Heart left ventricle (tissue), 16 donors: ENCODE measurements around the gene CDC42. TPM values are rescaled to one million over a fixed set of nuclear protein-coding genes. Genes with fewer than 3 reads are reported as not detected.

ENCODE experiments used
- ATAC-seq, 4 donors: fragments of 200-7000 bp; cut with Tn5 transposase; one replicate each; pipeline ENCODE4 v1.9.1; 2020 to 2022; ENCODE audit warnings: moderate library complexity in 4 of 4, mild to moderate bottlenecking in 3 of 4, moderate number of reproducible peaks in 1 of 4
- DNase-seq, 5 donors: peaks; one replicate each; pipeline ENCODE4 v3.0.0-alpha.2; 2020
- H3K27ac ChIP-seq, 12 donors: fragments of 200-600 bp; sonication (generic) in 4 of 12; one replicate each; pipeline versions ENCODE4 v1.5.0 to v1.8.0; 2016 to 2022; ENCODE audit warnings: mild to moderate bottlenecking in 2 of 12
- H3K27me3 ChIP-seq, 9 donors: fragments of 200-600 bp; sonication (generic) in 2 of 9; one replicate each; pipeline versions ENCODE4 v1.5.1 to v1.8.0; 2016 to 2022; ENCODE audit warnings: mild to moderate bottlenecking in 3 of 9
- H3K36me3 ChIP-seq, 9 donors: fragments of 200-600 bp; sonication (generic) in 2 of 9; one replicate each; pipeline versions ENCODE4 v1.5.0 to v1.8.0; 2018 to 2022; ENCODE audit warnings: mild to moderate bottlenecking in 2 of 9
- H3K4me1 ChIP-seq, 12 donors: fragments of 200-600 bp; sonication (generic) in 4 of 12; one replicate each; pipeline versions ENCODE4 v1.5.0 to v1.8.0; 2016 to 2022; ENCODE audit warnings: mild to moderate bottlenecking in 3 of 12
- H3K4me3 ChIP-seq, 12 donors: fragments of 200-600 bp; sonication (generic) in 4 of 12; one replicate each; pipeline versions ENCODE4 v1.5.0 to v1.8.0; 2017 to 2022; ENCODE audit warnings: mild to moderate bottlenecking in 9 of 12, moderate library complexity in 4 of 12
- H3K9me3 ChIP-seq, 12 donors: fragments of 200-600 bp; sonication (generic) in 4 of 12; one replicate each; pipeline versions ENCODE4 v1.5.0 to v1.8.0; 2016 to 2022; ENCODE audit warnings: mild to moderate bottlenecking in 1 of 12
- CTCF ChIP-seq, 12 donors: fragments of 200-600 bp; sonication (generic) in 4 of 12; IDR thresholded peaks; one replicate each; pipeline versions ENCODE4 v1.5.0 to v1.8.0; 2018 to 2022; ENCODE audit warnings: antibody characterized with exemption in 12 of 12, mild to moderate bottlenecking in 5 of 12
- POLR2A ChIP-seq, 2 donors: fragments of 450-650 bp; IDR thresholded peaks; one replicate each; pipeline ENCODE4 v1.6.1; 2017; ENCODE audit warnings: antibody characterized with exemption in 2 of 2, mild to moderate bottlenecking in 2 of 2, moderate library complexity in 2 of 2
- WGBS, 4 donors: extraction: QIAGEN DNeasy Blood & Tissue Kit in 2 of 4; methylation state at CpG; one replicate each; pipeline versions ENCODE4 v1.1.5 to v1.1.7; 2013 to 2018; 5-methylcytosine and 5-hydroxymethylcytosine counted together
- intact Hi-C, 10 donors: fragments of 100-400 bp; cut with DNase I; formaldehyde crosslinking; loops; one replicate each; pipeline versions ENCODE4 v1.11.1 to v1.14.2; 2022
- polyA plus RNA-seq, 2 donors: library from polyadenylated mRNA; stranded (reverse); fragments of 200-250 nt; gene quantifications; one replicate each; pipeline ENCODE4 v1.2.3, GENCODE V29; 2013
- total RNA-seq, 9 donors: library from RNA; depleted of rRNA in 2 of 9; stranded (reverse); fragments of >200 nt in 2 of 9; fragmentation: NEBNext Ultra II Directional in 3 of 9; extraction: Animal tissue kit (Norgen Biotek cat#: 25700) in 3 of 9; gene quantifications; one replicate each; pipeline versions ENCODE4 v1.1.0 to v1.2.4, GENCODE V29; 2016 to 2023
- donor health status: ischemic (EF 13 %, LVEDD 7.1; RV severe dilation, severe dysfunction).
- donor health status: healthy with polysubstance abuse.
- donor health status: DM: no; HTN: yes; CAD: no.
- donor health status: DM: no; HTN: no; CAD: no.
- donor health status: ischemic (EF 25% LVEDD 6.9; RV normal size, moderate dysfunction).
- donor health status: ischemic (EF 25% LVEDD 5.7; RV mildly dilated, moderate dysfunction).
- donor health status: healthy.
- donor health status: DM: yes; HTN: yes; CAD: no.
- donor health status: ischemic (EF 35%, LVEDD 5.7; RV mildly dilated, moderate dysfunction).
- donor health status: nonischemic (EF 11% LVEDD 7.7; RV severe dilation, severe dysfunction).
- donor health status: DM: yes; HTN: yes; CAD: no.
- donor health status: PGD.
- donor health status: ischemic (EF 29% LVEDD 5.4; RV normal size, mild dysfunction).
- donor health status: nonischemic (EF 23%, LVEDD 6.1; RV moderate dilation, normal function).

Gene CDC42
- total and polyA plus RNA-seq, 11 donors, result 74.3 to 260 (median 184) TPM

GRCh38 chr1:22039594-22040285 lies 12.8 kb upstream of the CDC42 start:
- peak; percentile 51 to 92 (median 86) for ATAC-seq
- peaks cover 0 to 39% (median 12%) of the 10 kb centered on the region in 12 donors for H3K4me1 ChIP-seq

GRCh38 chr1:22040286-22040623 lies 12.3 kb upstream of the CDC42 start:
- Histone ChIP-seq H3K27ac (peak overlapping the region in 11 of 12 donors; percentile 9 to 90 (median 25)), H3K36me3 (no peaks in the 10 kb centered on the region), H3K27me3 (no peaks in the 10 kb centered on the region), H3K9me3 (no peaks in the 10 kb centered on the region), H3K4me1 (peaks cover 0 to 42% (median 12%) of the 10 kb centered on the region in 12 donors), H3K4me3 (no peak overlapping the region)
- DNase-seq (no peak), ATAC-seq (no peak)
- WGBS, 4 donors, result 94 to 96% (median 95%) methylated on average over 5 of the region's 5 CpGs
- intact Hi-C loops, result no loop called here
- TF ChIP-seq CTCF (IDR thresholded peaks at IDR 0.05) (no peak), POLR2A (IDR thresholded peaks at IDR 0.05) (no peak)

More at GRCh38 chr1:22039594-22040285, 12.8 kb upstream of the CDC42 start:
- Histone ChIP-seq H3K27me3 (no peaks in the 10 kb centered on the region), H3K4me3 (peak overlapping the region in 2 of 12 donors; percentile 1 to 12), H3K9me3 (no peaks in the 10 kb centered on the region), H3K36me3 (no peaks in the 10 kb centered on the region), H3K27ac (peak overlapping the region in 11 of 12 donors; percentile 9 to 90 (median 38))
- DNase-seq, result peak; percentile 72 to 82 (median 75)
- TF ChIP-seq POLR2A (IDR thresholded peaks at IDR 0.05), result no peak
- TF ChIP-seq CTCF (IDR thresholded peaks at IDR 0.05), result no peak
- 40 to 48% (median 44%) methylated on average over 6 of the region's 6 CpGs for WGBS, 4 donors
- intact Hi-C loops, result no loop called here

- no peak for ATAC-seq
- TF ChIP-seq POLR2A (IDR thresholded peaks at IDR 0.05) (no peak), CTCF (IDR thresholded peaks at IDR 0.05) (no peak)
- intact Hi-C loops, result no loop called here
- Histone ChIP-seq H3K27me3 (no peaks in the 10 kb centered on the region), H3K36me3 (no peaks in the 10 kb centered on the region), H3K27ac (no peak overlapping the region), H3K9me3 (peaks cover 0 to 6% (median 0%) of the 10 kb centered on the region in 12 donors), H3K4me1 (peaks cover 0 to 42% (median 12%) of the 10 kb centered on the region in 12 donors), H3K4me3 (no peak overlapping the region)
- DNase-seq, result no peak
- 98 to 100% (median 100%) methylated on average over 1 of the region's 1 CpG for WGBS, 4 donors
Observed at GRCh38 chr1:22041505-22041904, 11.0 kb upstream of the CDC42 start.

GRCh38 chr1:22043198-22043769 lies 9.2 kb upstream of the CDC42 start:
- ATAC-seq (no peak), DNase-seq (no peak)
- intact Hi-C loops, result no loop called here
- H3K27ac ChIP-seq, result no peak overlapping the region
- peaks cover 0 to 40% (median 11%) of the 10 kb centered on the region in 12 donors for H3K4me1 ChIP-seq
- no peak overlapping the region for H3K4me3 ChIP-seq
- TF ChIP-seq POLR2A (IDR thresholded peaks at IDR 0.05), result no peak
- TF ChIP-seq CTCF (IDR thresholded peaks at IDR 0.05), result no peak
- H3K36me3 ChIP-seq, result no peaks in the 10 kb centered on the region
- H3K27me3 ChIP-seq, result no peaks in the 10 kb centered on the region
- peaks cover 0 to 6% (median 0%) of the 10 kb centered on the region in 12 donors for H3K9me3 ChIP-seq
- WGBS, 4 donors, result 68 to 91% (median 82%) methylated on average over 3 of the region's 3 CpGs
